GF-D8 (cell line): ENCODE results near the gene CMSS1.

ENCODE experiments used
- DNase-seq: peaks from one replicate; lab custom pipeline; 2025; lab: John Stamatoyannopoulos, UW

The CMSS1 gene

DNA sequence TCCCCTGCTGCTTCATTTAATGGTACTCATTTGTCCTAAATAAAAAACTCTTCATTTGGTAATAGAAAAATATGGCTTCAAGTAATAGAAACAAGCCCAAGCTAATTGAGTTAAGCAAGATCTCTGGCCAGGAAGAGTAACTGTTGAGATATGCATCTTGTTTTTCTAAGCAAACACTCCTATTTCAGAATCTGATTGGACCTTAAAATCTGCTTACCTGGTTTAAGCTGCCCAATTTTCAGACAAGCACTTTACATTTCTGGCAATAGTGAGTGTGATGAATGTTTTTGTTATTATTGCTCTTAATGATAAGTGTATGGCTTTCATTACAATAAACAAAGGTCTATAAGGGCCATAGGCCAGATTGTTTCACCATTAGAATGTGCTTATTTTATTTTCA, 86.2 kb downstream of the CMSS1 start:
- no peak for DNase-seq

DNA sequence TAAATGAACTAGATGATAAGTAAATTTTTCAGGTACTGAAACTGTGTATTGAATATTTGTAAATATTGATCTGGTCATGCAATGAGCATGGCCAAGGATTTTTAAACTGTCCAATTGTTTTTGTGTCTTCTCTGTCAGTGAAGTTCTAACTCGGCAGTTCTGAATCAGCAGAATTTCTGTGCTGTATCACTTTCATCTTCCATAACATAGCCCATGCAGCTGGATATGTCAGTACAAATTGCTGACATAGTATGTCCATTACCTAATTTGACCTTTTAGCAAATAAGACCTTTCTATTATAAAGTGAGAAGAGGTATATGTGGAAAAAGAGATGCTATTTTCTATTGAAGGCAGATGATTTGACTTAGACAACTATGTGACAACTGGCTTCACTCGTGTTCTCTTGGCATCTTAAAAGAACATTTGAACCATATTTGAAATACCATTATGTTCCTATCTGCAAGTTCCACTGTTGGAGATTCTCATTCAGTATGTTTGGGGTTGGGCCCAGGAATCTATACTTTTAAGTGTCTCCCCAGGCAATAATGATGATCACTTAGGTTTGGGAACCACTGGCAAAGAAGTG, 90.4 kb downstream of the CMSS1 start:
- DNase-seq = no peak

DNA sequence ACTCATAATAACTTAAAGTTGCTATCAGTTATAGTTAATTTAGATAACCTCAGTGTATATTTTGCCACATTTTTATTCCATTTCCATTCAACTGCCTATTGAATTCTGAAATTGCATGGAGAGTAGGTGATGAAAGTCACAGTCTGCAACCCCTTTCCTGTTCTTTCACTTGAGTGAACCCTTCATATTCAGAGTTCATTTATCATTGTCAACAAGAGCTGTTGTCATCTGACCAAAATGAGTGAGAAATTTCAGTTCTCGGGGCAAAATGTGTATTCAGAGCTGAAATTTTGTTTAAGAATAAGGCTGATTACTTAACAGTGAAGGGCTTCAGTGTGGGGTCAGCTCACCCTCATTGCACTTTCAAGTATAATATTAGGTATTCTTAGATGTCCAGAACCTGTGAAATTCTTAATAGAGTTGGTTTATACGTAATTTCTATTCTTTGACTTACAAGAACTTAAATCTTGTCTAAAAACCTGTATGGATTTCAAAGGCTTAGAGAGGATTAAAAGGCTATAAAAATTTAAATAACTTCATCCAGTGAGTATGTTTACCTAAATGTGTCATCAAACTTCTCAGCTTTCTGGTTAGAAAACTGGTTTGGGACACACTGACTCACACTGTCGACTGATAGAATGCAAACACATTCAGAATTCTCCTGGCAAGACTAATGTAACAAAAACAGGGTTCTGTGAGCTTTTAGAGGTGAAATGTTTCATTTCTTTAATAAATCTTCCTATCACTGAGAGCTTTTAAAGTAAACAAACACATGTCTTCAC, 92.2 kb downstream of the CMSS1 start:
- no peak for DNase-seq

DNA sequence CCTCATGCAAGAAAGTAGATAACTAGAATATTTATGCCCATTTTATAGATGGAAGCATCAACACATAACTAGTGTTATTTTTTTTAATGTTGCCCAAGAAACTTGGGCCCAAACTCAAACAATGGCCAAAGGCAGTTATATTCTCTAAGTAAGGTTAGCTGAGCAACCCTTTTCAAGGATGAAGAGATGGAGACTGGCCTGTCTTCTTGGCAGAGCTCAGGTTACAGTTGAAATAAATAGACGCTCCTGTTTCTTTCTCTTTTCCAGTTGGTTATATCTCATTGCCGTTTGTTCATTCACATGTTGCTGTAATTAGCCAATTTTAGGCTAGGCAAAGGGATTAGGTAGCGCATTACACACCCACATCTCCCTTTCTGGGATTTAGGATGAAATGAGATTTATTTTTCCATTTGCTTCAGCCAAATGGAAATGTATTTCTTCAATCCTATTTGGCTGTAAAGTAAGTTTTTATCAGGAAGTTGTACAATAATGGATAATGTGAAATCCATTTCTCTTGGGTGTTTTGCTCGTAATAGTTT, 93.2 kb downstream of the CMSS1 start:
- no peak for DNase-seq

DNA sequence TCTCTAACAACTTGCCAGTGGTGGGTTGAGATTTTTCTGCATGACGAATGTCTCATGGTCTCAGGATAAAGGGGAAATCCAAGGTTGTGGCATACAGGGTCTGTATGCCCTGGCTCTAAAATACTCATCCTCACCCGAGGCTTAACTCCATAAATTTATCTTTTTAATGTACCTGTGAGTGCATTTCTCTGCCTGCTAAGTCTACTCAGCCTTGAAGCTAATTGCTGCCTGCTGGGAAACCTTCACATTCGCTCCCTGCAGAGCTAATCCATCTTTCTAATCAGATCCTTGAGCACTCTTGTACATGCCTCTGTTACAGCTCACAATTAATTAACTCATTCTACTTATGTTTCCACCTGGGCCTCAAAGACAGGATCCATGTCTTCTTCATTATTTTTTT, 93.8 kb downstream of the CMSS1 start:
- no peak for DNase-seq

DNA sequence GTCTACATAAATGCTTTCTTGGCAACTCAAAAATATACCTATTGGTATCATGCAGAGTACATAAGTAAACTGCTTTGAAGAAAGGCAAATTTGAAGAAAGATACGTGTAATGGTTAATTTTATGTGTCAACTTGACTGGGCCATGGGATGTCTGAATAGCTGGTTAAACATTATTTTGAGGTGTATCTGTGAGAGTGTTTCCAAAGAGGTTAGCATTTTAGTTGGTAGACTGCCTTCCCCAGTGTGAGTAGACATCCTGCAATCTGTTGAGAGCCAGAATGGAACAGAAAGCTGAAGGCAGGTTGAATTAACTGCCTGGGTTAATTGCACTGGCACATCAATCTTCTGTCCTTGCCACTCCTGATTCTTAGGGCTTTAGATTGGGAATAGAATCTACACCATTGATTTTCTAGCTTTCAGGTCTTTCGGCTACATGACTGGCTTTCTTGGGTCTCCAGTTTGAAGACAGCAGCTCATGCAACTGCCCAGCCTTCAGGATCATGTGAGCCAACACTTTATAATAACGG, 98.3 kb downstream of the CMSS1 start:
- no peak for DNase-seq

DNA sequence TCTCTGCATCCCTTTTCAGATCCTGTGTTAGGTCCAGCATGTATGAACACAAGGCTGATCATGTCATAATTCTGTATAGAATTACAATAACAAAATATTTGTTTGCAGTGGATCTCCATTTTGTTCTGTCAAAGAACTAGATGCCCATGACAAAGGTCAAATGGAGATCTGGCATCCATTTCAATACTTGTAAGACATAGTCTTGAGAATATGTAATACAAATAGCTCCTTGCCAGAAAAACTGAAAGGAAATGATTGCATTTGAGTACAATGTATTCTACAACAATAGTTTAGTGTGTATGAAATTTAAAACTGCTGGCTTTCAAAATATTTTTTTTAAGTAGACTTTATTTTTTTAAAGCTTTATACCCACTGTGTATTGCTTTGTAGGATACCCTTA, 101.1 kb downstream of the CMSS1 start:
- no peak for DNase-seq

DNA sequence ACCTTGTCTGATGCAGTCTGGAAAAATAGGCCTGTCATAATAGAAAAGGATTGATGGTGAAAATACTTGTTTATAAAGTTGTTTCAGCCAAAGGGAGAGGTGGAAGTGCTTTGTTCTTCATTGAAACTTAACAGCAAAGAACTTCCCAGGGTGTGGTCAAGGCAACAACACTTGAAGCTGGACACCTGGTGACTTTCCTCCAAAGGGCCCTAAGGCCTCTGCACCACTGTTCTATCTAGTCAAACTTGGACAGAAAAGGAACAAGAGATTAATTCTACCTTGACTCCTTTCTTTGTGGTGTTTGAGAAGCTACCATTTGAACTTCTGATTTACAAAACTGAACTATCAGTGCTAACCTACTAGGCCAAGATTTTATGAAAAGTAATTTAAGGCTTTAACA, 102.0 kb downstream of the CMSS1 start:
- DNase-seq = no peak

DNA sequence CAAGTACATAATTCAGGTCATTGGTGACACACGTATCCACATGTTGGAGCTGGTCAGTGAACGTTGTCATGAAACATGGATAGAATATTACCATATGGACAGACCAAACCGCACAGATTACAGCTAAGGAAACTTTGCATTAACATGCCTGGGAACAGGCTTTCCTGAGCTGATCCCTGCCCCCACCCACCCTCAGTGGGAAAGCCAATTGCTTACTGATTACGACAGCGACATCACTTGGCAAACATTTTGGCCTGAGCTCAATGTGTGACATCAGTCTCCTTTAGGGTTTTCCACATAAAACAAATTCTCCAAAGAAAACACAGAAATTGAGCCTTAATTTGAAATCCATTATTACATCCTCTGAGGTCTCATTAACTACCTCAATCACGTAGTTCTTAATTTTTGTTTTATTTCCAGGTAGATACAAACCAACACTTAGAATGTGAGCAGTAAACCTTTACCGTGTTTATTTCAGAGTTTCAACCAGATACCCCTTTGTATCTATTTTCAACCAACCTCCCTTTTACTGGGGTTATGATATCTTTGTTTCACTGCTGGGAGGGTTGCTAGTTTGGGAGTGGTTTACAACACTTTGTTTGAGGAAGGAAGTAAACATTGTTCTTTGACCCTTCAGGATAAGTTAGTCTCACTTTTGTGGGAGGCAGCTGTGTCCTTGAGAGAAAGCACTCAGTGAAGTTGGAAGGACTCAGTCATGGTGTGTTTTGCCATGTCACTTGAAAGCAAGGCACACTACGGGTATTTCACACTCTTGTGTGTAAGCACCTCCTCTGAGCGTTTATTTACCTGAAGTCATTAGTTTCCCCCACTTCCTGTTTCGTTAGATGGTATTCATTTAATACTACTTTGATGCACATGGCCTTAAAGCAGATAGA, 103.1 kb downstream of the CMSS1 start:
- DNase-seq = no peak

DNA sequence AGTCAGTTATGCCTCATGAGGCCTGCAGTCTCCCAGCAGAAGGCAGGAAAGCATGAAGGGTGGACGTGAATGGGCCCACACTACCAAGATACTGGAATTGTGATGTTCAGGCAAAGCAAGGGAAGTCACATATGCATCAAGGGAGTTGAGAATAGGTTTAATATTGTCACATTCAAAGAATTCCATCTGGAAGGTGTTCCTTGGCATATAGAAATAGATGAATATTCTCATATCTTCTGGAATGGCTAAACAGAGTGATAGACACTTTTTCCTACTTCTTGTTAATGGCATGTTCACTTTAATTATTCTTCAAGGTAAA, 103.7 kb downstream of the CMSS1 start:
- DNase-seq = no peak

DNA sequence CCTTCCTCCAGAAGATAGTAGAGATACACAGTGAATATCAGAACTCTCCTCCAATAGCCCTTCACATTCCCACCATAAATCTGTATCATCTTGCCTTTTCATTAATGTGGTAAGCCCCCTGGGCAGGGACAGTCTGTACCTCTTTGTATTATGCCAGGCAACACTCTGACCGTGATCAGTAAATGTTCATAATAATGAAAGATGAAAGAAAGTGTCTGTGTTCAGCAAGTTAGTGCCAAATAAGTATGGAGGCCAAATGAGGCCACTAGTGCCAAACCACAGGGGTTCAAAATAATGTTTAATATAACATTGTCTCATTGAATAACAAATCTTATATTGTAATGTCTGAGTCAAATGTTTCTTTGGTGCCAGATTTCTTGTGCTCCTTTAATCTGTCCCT, 104.3 kb downstream of the CMSS1 start:
- no peak for DNase-seq

DNA sequence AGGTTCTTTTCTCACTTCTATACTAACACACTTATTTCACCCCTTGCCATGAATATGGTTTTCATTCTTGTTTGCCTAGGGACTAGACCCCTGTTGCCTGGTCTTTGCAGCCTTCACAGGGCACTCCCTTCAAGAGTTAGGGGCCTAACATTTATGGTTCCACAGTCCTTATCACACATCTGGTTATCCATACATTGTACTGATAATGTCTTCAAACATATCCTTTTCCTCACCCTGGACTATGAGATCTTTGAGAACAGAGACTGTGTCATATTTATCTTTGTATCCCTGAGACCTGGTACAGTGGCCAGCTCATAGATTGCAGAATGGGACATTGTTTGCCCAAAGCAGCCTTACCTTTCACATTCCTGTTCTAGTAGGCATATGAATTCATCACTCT, 106.2 kb downstream of the CMSS1 start:
- DNase-seq = no peak

DNA sequence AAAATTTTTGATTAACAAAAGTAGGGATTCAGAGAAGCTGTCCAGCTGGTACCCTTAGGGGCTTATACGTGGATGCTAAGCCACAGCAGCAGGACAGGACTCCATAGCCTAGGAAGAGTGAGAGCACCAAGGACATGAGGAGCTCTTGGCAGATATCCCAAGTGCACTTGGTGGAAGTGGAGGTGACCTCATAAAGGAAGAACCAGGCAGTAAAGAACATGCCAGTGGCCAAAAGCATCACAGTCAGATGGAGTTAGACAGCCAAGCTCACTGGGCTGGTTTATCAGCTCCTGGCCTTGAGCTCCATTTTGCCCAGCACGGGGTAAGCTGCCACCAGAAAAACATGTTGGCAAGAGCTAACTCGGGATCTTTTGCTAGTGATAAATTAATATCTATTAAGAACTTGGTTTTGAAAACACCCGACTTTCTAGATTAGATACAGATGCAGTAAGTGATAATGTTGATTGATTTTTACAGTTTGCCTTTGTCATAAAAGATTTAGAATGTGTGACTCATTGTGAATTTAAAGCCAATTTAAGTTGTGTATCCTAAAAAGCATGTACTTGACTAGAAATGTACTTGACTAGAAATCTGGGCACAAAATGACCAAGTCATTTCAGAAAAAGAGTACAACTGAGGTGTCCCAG, 108.0 kb downstream of the CMSS1 start:
- DNase-seq = no peak

DNA sequence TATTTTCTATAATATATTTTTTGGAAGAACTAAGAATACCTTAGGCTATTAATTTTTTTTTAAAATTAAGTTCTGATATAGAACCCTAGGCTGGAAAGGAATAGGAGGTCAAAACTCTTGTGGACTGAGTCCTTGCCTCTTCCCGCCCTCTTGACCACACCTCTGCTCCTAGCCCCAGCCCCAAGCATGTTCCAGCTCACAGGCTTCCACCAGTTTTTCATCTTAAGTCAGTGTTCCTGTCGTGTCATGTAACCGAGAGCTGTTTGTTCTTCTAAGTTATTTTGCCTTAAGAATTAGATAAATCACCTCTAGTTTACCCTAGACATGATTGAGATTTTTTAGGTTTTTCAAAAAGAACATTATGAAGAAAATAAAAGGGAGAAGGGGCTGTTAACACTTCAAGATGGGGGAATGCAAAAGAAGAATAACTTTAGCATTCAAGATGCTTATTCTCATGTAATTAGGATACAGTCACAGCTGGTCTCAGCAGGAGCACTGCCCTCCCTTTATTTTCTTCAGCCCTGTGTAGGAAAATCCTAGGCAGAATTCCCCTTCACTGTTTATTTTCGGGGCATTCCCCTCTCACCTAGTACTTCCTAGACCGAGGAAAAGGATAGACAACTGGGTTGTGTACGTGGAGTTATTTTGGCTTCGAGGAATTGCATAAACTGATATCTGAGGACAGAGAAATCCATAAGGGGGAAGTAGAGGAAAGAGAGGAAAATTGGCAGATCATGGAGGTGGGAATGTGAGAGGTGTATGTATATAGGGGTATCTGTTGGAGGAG, 110.2 kb downstream of the CMSS1 start:
- no peak for DNase-seq

DNA sequence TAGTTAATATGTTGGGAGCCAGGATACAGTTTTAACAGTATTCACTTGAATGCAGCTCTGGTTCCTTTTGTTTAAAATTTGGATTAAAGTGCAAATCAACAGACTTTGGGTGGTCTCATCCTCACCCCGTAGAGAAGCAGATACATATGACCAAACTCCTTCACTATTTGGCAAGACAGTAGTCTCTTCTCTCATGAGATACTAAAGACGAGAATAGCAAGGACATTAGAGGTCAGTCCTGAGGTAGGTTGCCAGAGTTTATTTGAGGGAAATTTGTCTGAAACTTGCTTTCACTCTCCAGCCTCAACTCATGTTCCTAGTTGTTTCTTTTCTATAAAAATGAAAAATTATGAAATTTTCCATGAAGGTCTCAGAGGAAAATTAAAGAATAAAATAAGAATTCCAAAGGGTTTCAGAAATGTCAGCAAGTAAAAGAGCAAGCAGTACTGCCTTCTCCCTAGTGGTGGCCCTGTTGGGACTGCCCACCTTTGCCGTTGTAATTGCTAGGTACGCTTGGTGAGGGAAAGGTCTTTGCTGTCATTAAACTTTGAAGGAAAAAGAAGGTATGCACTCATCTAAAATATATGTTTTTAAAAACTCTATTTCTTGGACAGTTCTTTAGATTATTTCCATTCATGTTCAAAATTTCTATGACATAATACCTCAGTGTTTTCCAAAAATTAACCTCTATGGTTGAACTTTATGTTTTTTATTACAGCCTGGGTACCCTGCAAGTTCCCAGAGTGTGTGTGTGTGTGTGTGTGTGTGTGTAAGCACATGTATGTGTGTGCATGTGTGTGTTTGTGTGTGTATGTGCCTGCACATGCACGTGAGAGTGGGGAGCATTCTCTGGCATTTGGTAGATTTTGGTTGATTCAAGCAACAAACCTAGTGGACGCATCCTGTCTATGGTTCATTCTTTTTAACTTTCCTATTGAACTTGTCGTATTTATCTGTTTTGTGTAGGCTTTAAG, 111.4 kb downstream of the CMSS1 start:
- DNase-seq = no peak

DNA sequence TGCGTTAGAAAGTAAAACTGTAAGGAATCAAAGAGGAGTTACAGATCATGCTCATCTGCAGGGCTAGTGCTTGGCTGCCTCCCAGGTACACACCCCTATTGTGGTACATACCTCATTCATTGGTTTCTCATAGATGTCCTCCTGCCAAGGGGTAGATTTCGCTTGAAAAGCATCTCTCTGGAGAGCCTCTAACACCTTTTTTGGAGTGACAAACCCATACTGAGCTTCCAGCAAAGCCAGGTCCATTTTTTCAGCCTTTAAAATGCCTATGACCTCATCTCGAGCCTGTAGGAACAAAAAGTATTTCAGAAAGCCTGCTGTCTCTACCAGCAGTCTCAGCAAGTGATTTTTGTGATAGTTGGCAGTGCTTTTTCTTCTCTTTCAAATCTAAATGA, 112.1 kb downstream of the CMSS1 start:
- no peak for DNase-seq

DNA sequence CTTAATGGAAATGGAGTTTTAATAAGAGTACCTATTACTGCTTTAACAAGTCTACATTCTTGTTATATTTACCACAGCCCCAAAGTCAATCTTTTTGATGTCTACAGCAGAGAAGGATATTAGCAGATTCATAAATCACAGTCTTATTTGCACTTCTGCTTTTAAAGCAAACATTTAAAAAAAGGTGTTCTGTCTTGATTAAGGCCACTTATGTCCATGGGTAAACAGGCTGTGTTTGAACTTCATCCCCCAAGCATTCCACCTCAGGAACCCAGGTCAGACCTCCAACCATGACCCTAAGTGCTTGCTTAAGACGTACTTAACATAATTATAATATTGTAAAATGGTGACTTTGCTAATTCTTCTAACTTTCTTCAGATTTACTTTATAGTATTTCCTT, 113.4 kb downstream of the CMSS1 start:
- no peak for DNase-seq

DNA sequence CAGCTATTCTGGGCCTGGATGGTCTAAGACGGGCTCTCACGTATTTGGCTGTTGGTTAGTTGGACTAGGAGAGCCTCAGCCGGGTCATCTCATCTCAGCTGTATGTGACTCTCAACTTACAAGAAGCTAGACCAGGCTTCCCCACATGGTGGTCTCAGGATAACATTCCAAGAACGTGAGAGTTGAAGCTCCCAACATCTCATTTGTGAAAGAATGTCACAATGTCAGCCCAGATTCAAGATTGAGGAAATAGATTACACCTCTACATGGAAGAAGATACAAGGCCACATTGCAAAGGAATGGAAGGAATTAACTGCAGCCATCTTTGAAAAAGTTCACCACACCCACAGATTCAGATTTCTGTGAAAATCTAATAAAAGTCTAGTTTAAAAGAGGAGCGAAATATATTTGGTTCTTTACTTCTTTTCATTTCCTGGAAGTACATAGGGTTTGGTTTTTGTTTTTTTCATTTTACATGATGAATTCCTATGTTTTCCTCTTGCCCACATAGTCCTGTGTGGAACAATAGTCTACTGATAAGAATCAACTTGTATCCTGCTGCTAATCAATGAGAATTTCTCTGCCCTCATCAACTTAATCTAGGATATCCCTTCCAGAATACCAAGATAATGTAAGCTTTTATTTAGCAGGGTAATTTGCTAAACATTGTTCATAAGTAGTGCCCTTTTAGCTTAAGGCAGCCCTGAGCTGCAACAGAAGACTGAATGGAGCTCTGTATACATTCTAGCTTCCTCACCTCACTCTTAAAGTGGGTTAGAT, 116.5 kb downstream of the CMSS1 start:
- no peak for DNase-seq
